Mammary epithelial cell (primary cell): ENCODE results near the gene PYGB.

ENCODE experiments used
- CTCF ChIP-seq, 2 donors: IDR thresholded peaks in 1 of 2; conservative IDR thresholded peaks in 1 of 2; 2 replicates each; pipeline ENCODE4 v1.5.1; 2011 to 2012; ENCODE audit warnings: inconsistent platforms in 2 of 2, low read length in 2 of 2, mild to moderate bottlenecking in 2 of 2, control low read depth in 1 of 2, low read depth in 1 of 2; ENCODE audit not compliant: insufficient read depth in 1 of 2; ENCODE audit errors: extremely low read depth in 1 of 2
- EZH2 ChIP-seq: IDR thresholded peaks from 2 replicates; pipeline ENCODE4 v1.6.1; 2012; ENCODE audit warnings: low read length, inconsistent platforms, borderline replicate concordance

DNA sequence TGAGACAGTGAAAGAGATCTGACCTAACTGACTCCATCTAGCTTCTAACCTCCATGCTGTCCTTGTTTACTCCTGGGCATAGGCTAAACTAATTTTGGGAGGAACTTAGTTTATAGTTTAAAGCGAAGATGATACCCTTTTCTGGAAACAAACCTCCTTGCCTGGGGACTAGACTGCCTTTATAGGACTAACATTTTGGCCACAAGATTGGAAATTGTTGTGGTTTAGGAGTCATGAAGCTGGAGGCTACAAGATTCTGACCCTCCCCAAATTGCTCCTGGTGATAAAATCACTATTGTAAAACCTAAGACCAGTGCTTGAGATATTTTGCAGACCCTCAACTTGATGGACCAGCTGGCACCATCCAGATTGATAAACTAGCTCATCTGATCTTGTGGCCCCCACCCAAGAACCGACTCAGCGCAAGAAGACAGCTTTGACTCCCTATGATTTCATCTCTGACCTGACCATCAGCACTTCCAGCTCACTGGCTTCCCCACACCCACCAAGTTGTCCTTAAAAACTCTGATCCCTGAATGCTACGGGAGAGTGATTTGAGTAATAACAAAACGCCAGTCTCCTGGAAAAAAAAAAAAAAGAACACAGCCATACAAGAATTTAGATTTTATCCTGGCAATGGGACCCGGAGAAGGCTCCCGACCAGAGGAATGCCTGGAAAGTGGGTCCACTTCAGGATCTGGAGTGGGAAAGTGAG is 79.8 kb downstream of the PYGB start:
- TF ChIP-seq CTCF (conservative IDR thresholded peaks at IDR 0.05 in 1 of 2, IDR thresholded peaks at IDR 0.05 in 1 of 2; ENCODE audit: extremely low read depth in 1 of 2, insufficient read depth in 1 of 2, low read depth in 1 of 2, low read length in 2 of 2) (no peak), EZH2 (no peak)
